HepG2 (cell line): ENCODE results near the gene KDM1B. TPM values are rescaled to one million over a fixed set of nuclear protein-coding genes. Genes with fewer than 3 reads are reported as not detected.

Experiments used
- ATF7 ChIP-seq, 2 experiments: fragments of 450-650 bp in 1 of 2; sonication (generic) in 1 of 2; formaldehyde crosslinking in 1 of 2; IDR thresholded peaks; 2 replicates each; pipeline versions ENCODE4 v1.4.0 to v1.6.1; 2016 to 2020; ENCODE audit warnings: antibody characterized with exemption in 1 of 2, mild to moderate bottlenecking in 1 of 2, missing genetic modification reagents in 1 of 2
- CCDC6 ChIP-seq: sonication (generic); formaldehyde crosslinking; IDR thresholded peaks from 2 replicates; pipeline ENCODE4 v1.8.1; 2022; ENCODE audit warnings: mild to moderate bottlenecking, missing genetic modification reagents, moderate library complexity
- ELF3 ChIP-seq: IDR thresholded peaks from 2 replicates; pipeline ENCODE4 v1.6.1; 2016; ENCODE audit warnings: missing genetic modification reagents, missing compliant biosample characterization
- ETV6 ChIP-seq: sonication (generic); formaldehyde crosslinking; conservative IDR thresholded peaks from 2 replicates; pipeline ENCODE4 v1.4.0; 2020; ENCODE audit warnings: missing genetic modification reagents
- FOXA1 ChIP-seq, 2 experiments: fragments of 450-650 bp in 1 of 2; sonication (generic) in 1 of 2; formaldehyde crosslinking in 1 of 2; IDR thresholded peaks; 2 replicates each; pipeline versions ENCODE4 v1.4.0 to v1.6.1; 2016 to 2020; ENCODE audit warnings: missing genetic modification reagents in 1 of 2
- HDAC6 ChIP-seq: fragments of 200-600 bp; sonication (generic); IDR thresholded peaks from 2 replicates; pipeline ENCODE4 v1.7.0; 2017; ENCODE audit warnings: mild to moderate bottlenecking, antibody characterized with exemption, low read length, low read depth
- JDP2 ChIP-seq: sonication (generic); formaldehyde crosslinking; IDR thresholded peaks from 2 replicates; pipeline ENCODE4 v1.8.1; 2022; ENCODE audit warnings: missing genetic modification reagents, borderline replicate concordance
- MAF1 ChIP-seq: sonication (generic); formaldehyde crosslinking; IDR thresholded peaks from 2 replicates; pipeline ENCODE4 v1.5.0; 2020; ENCODE audit warnings: missing genetic modification reagents, borderline replicate concordance
- NFE2L1 ChIP-seq: sonication (generic); formaldehyde crosslinking; IDR thresholded peaks from 2 replicates; pipeline ENCODE4 v1.4.0; 2020; ENCODE audit warnings: missing genetic modification reagents, mild to moderate bottlenecking, borderline replicate concordance
- NFYC ChIP-seq: IDR thresholded peaks from 2 replicates; pipeline ENCODE4 v1.6.1; 2016; ENCODE audit warnings: missing genetic modification reagents, missing compliant biosample characterization
- SNAPC2 ChIP-seq: sonication (generic); formaldehyde crosslinking; IDR thresholded peaks from 2 replicates; pipeline ENCODE4 v1.8.1; 2022; ENCODE audit warnings: mild to moderate bottlenecking, missing genetic modification reagents
- STAG1 ChIP-seq: sonication (generic); formaldehyde crosslinking; IDR thresholded peaks from 2 replicates; pipeline ENCODE4 v1.4.0; 2020; ENCODE audit warnings: missing genetic modification reagents
- ZNF20 ChIP-seq: sonication (generic); formaldehyde crosslinking; IDR thresholded peaks from 2 replicates; pipeline ENCODE4 v1.4.0; 2020; ENCODE audit warnings: mild to moderate bottlenecking, moderate library complexity, missing genetic modification reagents
- ZNF205 ChIP-seq: IDR thresholded peaks from 2 replicates; pipeline ENCODE4 v1.6.1; 2018; ENCODE audit warnings: missing biosample characterization, missing genetic modification reagents
- ZNF33B ChIP-seq: sonication (generic); formaldehyde crosslinking; IDR thresholded peaks from 2 replicates; pipeline ENCODE4 v1.5.1; 2020; ENCODE audit warnings: mild to moderate bottlenecking, missing genetic modification reagents
- ZNF496 ChIP-seq: sonication (generic); formaldehyde crosslinking; IDR thresholded peaks from 2 replicates; pipeline ENCODE4 v1.8.1; 2023; ENCODE audit warnings: mild to moderate bottlenecking, moderate library complexity, missing genetic modification reagents; ENCODE audit not compliant: insufficient replicate concordance
- ZNF556 ChIP-seq: sonication (generic); formaldehyde crosslinking; IDR thresholded peaks from 2 replicates; pipeline ENCODE4 v1.4.0; 2020; ENCODE audit warnings: mild to moderate bottlenecking, missing genetic modification reagents, borderline replicate concordance
- ZNF883 ChIP-seq: sonication (generic); formaldehyde crosslinking; IDR thresholded peaks from 2 replicates; pipeline ENCODE4 v1.5.1; 2020; ENCODE audit warnings: mild to moderate bottlenecking, missing genetic modification reagents; ENCODE audit errors: not compliant biosample characterization
- polyA plus RNA-seq, 8 experiments: library from polyadenylated mRNA; depleted of rRNA in 3 of 8; stranded (reverse) in 7 of 8; unstranded in 1 of 8; fragments of >200 nt; fragmentation: Illumina TruSeq in 4 of 8; extraction: Trizol in 4 of 8; gene quantifications; 2 replicates each; pipeline versions ENCODE4 v1.2.1 to v1.2.3, GENCODE V29; 2011 to 2016; ENCODE audit warnings: low read depth in 4 of 8, missing spikeins in 1 of 8, mixed read lengths in 1 of 8; ENCODE audit not compliant: insufficient read depth in 1 of 8
- total RNA-seq, 5 experiments: library from RNA; depleted of rRNA; stranded (reverse); fragments of >200 nt; fragmentation: Illumina TruSeq; extraction: Trizol; gene quantifications; 2 replicates each; pipeline ENCODE4 v1.2.3, GENCODE V29; 2016; ENCODE audit warnings: low read depth in 1 of 5
- TF ChIP-seq, protein P1 (sequence below): sonication (generic); formaldehyde crosslinking; IDR thresholded peaks from 2 replicates; pipeline ENCODE4 v1.8.1; 2023; ENCODE audit warnings: mild to moderate bottlenecking, inconsistent platforms, moderate library complexity, missing genetic modification reagents, borderline replicate concordance
- TF ChIP-seq, protein P2 (sequence below): sonication (generic); formaldehyde crosslinking; IDR thresholded peaks from 2 replicates; pipeline ENCODE4 v1.8.0; 2022; ENCODE audit warnings: missing genetic modification reagents, mild to moderate bottlenecking, inconsistent platforms, borderline replicate concordance
- TF ChIP-seq, protein P3 (sequence below): IDR thresholded peaks from 2 replicates; pipeline ENCODE4 v1.4.0; 2020; ENCODE audit warnings: mild to moderate bottlenecking, missing genetic modification reagents
- TF ChIP-seq, protein P4 (sequence below): sonication (generic); formaldehyde crosslinking; IDR thresholded peaks from 2 replicates; pipeline ENCODE4 v1.4.0; 2020; ENCODE audit warnings: missing genetic modification reagents, borderline replicate concordance

The KDM1B gene
- total and polyA plus RNA-seq, 2 of the 13 experiments (the other 11 are each of a cell fraction or from before 2014, with no cell fraction given): 9.8 to 13.2 TPM

DNA sequence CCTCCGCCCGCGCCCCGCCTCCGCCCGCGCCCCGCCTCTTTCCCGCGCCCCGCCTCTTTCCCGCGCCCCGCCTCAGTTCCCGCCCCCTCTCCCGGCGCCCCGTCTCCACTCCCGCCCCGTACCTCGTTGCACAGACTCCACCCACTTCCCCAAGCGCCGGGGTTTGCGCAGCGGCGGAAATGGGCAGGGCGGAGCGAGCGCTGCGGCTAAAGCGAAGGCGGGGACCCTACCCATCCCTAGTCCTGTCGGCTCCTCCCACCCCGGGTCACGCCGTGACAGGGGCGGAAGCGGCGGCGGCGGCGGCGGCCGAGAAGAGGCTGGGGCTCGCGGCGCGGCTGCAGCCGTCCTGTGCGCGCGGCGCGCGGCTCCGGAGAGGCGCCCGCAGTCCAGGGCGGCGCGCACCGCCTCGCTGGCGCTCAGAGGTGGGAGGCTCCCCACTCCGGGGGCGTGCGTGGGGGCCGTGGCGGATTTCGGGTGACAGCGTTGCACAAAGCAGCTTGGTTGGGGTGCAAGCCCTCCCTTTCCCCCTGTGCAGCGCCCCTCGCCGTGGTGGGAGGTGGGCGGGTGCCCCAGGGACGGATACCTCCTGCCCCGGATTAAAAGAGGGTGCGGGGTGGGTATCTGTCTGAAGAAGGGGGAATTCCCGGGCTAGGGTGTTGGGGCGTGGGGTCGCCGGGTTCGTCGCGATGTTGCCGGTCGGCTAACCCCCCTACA, at the start of gene KDM1B (continued):
- TF ChIP-seq ZNF556 (peak; percentile 60; the same call in 1 of the 2 replicates), ATF7 (IDR thresholded peaks at IDR 0.05) (no peak), ATF7 (CRISPR knock-in tag; IDR thresholded peaks at IDR 0.05) (no peak), MAF1 (no peak), ZNF20 (CRISPR knock-in tag) (no peak; the same call in 1 of the 2 replicates), HDAC6 (no peak), ZNF883 (CRISPR knock-in tag) (peak; percentile 19), ZNF33B (CRISPR knock-in tag) (no peak; the same call in 1 of the 2 replicates), SNAPC2 (CRISPR knock-in tag) (no peak), ZNF205 (CRISPR knock-in tag) (no peak), NFE2L1 (no peak), ELF3 (CRISPR knock-in tag) (peak; percentile 68; the same call in 1 of the 2 replicates), ZNF496 (no peak), NFYC (peak; percentile 26; the same call in 1 of the 2 replicates), ETV6 (CRISPR knock-in tag) (no peak), FOXA1 (IDR thresholded peaks at IDR 0.05) (no peak), FOXA1 (CRISPR knock-in tag; IDR thresholded peaks at IDR 0.05) (no peak), JDP2 (CRISPR knock-in tag) (no peak), STAG1 (CRISPR knock-in tag) (no peak), CCDC6 (peak; percentile 93)
- TF ChIP-seq, protein P1, sequence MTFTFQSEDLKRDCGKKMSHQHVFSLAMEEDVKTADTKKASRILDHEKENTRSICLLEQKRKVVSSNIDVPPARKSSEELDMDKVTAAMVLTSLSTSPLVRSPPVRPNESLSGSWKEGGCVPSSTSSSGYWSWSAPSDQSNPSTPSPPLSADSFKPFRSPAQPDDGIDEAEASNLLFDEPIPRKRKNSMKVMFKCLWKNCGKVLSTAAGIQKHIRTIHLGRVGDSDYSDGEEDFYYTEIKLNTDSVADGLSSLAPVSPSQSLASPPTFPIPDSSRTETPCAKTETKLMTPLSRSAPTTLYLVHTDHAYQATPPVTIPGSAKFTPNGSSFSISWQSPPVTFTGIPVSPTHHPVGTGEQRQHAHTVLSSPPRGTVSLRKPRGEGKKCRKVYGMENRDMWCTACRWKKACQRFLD (CRISPR knock-in tag): no peak
- TF ChIP-seq, protein P2, sequence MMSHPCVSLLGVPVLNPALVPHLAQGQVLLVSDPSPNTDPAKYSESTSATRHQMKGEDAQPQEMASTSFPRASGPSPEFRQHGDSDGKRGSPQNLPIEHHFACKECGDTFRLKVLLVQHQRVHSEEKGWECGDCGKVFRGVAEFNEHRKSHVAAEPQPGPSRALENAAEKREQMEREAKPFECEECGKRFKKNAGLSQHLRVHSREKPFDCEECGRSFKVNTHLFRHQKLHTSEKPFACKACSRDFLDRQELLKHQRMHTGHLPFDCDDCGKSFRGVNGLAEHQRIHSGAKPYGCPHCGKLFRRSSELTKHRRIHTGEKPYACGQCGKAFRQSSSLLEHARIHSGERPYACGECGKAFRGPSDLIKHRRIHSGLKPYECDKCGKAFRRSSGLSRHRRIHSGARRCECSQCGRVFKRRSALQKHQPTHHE (CRISPR knock-in tag): peak; percentile 12; the same call in 1 of the 2 replicates
- TF ChIP-seq, protein P3, sequence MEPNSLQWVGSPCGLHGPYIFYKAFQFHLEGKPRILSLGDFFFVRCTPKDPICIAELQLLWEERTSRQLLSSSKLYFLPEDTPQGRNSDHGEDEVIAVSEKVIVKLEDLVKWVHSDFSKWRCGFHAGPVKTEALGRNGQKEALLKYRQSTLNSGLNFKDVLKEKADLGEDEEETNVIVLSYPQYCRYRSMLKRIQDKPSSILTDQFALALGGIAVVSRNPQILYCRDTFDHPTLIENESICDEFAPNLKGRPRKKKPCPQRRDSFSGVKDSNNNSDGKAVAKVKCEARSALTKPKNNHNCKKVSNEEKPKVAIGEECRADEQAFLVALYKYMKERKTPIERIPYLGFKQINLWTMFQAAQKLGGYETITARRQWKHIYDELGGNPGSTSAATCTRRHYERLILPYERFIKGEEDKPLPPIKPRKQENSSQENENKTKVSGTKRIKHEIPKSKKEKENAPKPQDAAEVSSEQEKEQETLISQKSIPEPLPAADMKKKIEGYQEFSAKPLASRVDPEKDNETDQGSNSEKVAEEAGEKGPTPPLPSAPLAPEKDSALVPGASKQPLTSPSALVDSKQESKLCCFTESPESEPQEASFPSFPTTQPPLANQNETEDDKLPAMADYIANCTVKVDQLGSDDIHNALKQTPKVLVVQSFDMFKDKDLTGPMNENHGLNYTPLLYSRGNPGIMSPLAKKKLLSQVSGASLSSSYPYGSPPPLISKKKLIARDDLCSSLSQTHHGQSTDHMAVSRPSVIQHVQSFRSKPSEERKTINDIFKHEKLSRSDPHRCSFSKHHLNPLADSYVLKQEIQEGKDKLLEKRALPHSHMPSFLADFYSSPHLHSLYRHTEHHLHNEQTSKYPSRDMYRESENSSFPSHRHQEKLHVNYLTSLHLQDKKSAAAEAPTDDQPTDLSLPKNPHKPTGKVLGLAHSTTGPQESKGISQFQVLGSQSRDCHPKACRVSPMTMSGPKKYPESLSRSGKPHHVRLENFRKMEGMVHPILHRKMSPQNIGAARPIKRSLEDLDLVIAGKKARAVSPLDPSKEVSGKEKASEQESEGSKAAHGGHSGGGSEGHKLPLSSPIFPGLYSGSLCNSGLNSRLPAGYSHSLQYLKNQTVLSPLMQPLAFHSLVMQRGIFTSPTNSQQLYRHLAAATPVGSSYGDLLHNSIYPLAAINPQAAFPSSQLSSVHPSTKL: peak; percentile 27; the same call in 1 of the 2 replicates
- TF ChIP-seq, protein P4, sequence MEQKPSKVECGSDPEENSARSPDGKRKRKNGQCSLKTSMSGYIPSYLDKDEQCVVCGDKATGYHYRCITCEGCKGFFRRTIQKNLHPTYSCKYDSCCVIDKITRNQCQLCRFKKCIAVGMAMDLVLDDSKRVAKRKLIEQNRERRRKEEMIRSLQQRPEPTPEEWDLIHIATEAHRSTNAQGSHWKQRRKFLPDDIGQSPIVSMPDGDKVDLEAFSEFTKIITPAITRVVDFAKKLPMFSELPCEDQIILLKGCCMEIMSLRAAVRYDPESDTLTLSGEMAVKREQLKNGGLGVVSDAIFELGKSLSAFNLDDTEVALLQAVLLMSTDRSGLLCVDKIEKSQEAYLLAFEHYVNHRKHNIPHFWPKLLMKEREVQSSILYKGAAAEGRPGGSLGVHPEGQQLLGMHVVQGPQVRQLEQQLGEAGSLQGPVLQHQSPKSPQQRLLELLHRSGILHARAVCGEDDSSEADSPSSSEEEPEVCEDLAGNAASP (CRISPR knock-in tag): no peak
